Spleen (tissue), 11 donors: ENCODE results near the gene FIBCD1. TPM values are rescaled to one million over a fixed set of nuclear protein-coding genes. Genes with fewer than 3 reads are reported as not detected.

Experiments used
- DNase-seq: peaks from one replicate; pipeline ENCODE4 v3.0.0-alpha.2; 2020
- H3K27ac ChIP-seq, 8 donors: fragments of 200-600 bp; sonication (generic) in 7 of 8; 1 replicate in 4 of 8; 2 replicates in 4 of 8; pipeline versions ENCODE4 v1.5.0 to v1.8.0; 2016 to 2021; ENCODE audit warnings: inconsistent platforms in 4 of 8, mild to moderate bottlenecking in 4 of 8, moderate library complexity in 1 of 8
- H3K27me3 ChIP-seq, 7 donors: fragments of 200-600 bp; sonication (generic) in 6 of 7; replicated peaks in 1 of 7; 1 replicate in 4 of 7; 2 replicates in 3 of 7; pipeline versions ENCODE4 v1.5.0 to v1.8.0; 2016 to 2021; ENCODE audit warnings: inconsistent platforms in 3 of 7, mild to moderate bottlenecking in 1 of 7
- H3K36me3 ChIP-seq, 6 donors: fragments of 200-600 bp; sonication (generic) in 5 of 6; 1 replicate in 4 of 6; 2 replicates in 2 of 6; pipeline versions ENCODE4 v1.5.0 to v1.8.0; 2016 to 2021; ENCODE audit warnings: inconsistent platforms in 2 of 6
- H3K4me1 ChIP-seq, 6 donors: fragments of 200-600 bp; sonication (generic) in 5 of 6; 1 replicate in 3 of 6; 2 replicates in 3 of 6; pipeline versions ENCODE4 v1.5.0 to v1.8.0; 2016 to 2021; ENCODE audit warnings: inconsistent platforms in 3 of 6
- H3K4me3 ChIP-seq, 8 donors: fragments of 200-600 bp; sonication (generic) in 7 of 8; 1 replicate in 4 of 8; 2 replicates in 4 of 8; pipeline versions ENCODE4 v1.5.0 to v1.8.0; 2016 to 2021; ENCODE audit warnings: inconsistent platforms in 4 of 8, mild to moderate bottlenecking in 4 of 8, moderate library complexity in 2 of 8
- H3K9me3 ChIP-seq, 8 donors: fragments of 200-600 bp; sonication (generic) in 7 of 8; 1 replicate in 4 of 8; 2 replicates in 4 of 8; pipeline versions ENCODE4 v1.5.0 to v1.8.0; 2016 to 2021; ENCODE audit warnings: inconsistent platforms in 4 of 8
- POLR2A ChIP-seq, 3 donors: fragments of 450-650 bp; IDR thresholded peaks; one replicate each; pipeline ENCODE4 v1.5.1; 2017; ENCODE audit warnings: antibody characterized with exemption in 3 of 3, mild to moderate bottlenecking in 1 of 3
- POLR2AphosphoS5 ChIP-seq, 3 donors: sonication (generic); formaldehyde crosslinking; IDR thresholded peaks; one replicate each; pipeline ENCODE4 v1.5.1; 2017; ENCODE audit warnings: antibody characterized with exemption in 3 of 3
- WGBS, 5 donors: extraction: QIAGEN DNeasy Blood & Tissue Kit in 3 of 5; methylation state at CpG; one replicate each; pipeline versions ENCODE4 v1.1.5 to v1.1.7; 2013 to 2018; 5-methylcytosine and 5-hydroxymethylcytosine counted together
- intact Hi-C: fragments of 100-400 bp; cut with DNase I; formaldehyde crosslinking; loops from one replicate; pipeline ENCODE4 v1.15.0; 2023; ENCODE audit warnings: low total_unique reads
- polyA plus RNA-seq, 3 donors: library from polyadenylated mRNA; stranded (reverse); fragments of 200-250 nt; gene quantifications; one replicate each; pipeline ENCODE4 v1.2.1, GENCODE V29; 2013
- total RNA-seq, 7 donors: library from RNA; depleted of rRNA in 3 of 7; stranded (reverse); fragments of >200 nt in 3 of 7; fragmentation: NEBNext Ultra II Directional in 4 of 7; extraction: Animal tissue kit (Norgen Biotek cat#: 25700) in 4 of 7; gene quantifications; one replicate each; pipeline versions ENCODE4 v1.1.0 to v1.2.1, GENCODE V29; 2016 to 2021
- TF ChIP-seq, protein P1 (sequence below), 11 experiments: fragments of 200-600 bp in 7 of 11; fragments of 450-650 bp in 4 of 11; sonication (generic) in 4 of 11; IDR thresholded peaks in 8 of 11; conservative IDR thresholded peaks in 3 of 11; 1 replicate in 7 of 11; 2 replicates in 4 of 11; pipeline versions ENCODE4 v1.4.0 to v1.8.0; 2016 to 2021; ENCODE audit warnings: antibody characterized with exemption in 11 of 11, inconsistent platforms in 4 of 11, mild to moderate bottlenecking in 1 of 11
- donor health status: healthy with polysubstance abuse.
- donor health status: DM: no; HTN: no; CAD: no; lungs with moderate emphysema.
- donor health status: DM: no; HTN: no; CAD: no.
- donor health status: Bipolar disorder and iron deficiency.
- donor health status: healthy.
- donor health status: DM: no; HTN: no; CAD: no.
- donor health status: DM: yes; HTN: yes; CAD: no.

FIBCD1 gene
- total and polyA plus RNA-seq, 10 donors, result 0.02 to 0.51 (median 0.35) TPM; not detected in 3

DNA sequence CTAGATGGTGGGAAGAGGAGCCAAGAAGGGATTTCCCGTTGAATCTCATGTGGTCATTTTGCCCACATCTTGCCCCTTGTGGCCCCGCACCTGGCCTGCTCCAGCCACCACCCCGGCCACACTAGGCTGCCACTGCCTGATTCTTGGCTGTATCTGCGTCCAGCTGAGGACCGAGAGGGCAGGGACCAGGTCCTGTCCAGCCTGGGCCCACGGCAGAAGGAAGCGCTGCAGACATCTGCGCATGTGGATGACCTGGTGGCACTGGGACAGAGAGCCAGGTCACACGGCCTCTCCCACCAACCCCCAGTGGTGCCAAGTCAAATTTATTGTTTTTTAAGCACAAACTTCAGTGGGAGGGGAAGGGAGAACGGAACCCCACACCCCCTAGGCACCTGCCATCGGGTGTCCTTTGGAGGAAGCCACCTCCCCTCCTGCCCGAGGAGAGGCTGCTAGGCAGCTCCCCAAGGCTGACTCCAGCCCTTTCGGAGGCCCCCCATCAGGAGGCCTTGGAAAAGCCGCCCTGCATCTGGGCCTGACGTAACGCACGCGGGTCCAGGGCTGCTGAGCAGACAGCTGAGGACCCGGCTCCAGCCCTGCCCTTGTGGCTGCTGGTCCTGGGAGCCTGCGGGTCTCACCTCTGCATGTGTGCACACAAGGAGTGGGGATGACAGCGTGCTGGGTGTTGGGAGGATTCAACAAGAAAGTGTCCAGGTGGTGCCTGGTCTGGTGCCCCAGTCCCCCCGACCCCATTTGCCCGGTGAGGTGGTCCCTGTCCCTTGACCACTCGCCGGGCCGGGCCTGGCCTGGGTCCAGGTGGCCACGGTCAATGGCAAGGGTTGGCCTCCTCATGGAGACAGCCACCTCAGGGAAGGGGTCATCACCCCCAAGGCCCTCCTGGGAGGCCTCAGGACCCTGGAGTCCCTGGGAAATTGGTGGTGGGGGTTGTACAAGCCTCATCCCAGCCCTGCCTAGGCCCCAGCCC lies 36.6 kb downstream of the FIBCD1 start:
- Histone ChIP-seq H3K36me3 (no peaks in the 10 kb centered on the region), H3K4me1 (no peaks in the 10 kb centered on the region), H3K27ac (no peak overlapping the region), H3K9me3 (no peaks in the 10 kb centered on the region), H3K4me3 (no peak overlapping the region), H3K27me3 (peaks cover 0 to 89% (median 25%) of the 10 kb centered on the region in 7 donors)
- no peak for TF ChIP-seq POLR2A (IDR thresholded peaks at IDR 0.05)
- TF ChIP-seq, protein P1, sequence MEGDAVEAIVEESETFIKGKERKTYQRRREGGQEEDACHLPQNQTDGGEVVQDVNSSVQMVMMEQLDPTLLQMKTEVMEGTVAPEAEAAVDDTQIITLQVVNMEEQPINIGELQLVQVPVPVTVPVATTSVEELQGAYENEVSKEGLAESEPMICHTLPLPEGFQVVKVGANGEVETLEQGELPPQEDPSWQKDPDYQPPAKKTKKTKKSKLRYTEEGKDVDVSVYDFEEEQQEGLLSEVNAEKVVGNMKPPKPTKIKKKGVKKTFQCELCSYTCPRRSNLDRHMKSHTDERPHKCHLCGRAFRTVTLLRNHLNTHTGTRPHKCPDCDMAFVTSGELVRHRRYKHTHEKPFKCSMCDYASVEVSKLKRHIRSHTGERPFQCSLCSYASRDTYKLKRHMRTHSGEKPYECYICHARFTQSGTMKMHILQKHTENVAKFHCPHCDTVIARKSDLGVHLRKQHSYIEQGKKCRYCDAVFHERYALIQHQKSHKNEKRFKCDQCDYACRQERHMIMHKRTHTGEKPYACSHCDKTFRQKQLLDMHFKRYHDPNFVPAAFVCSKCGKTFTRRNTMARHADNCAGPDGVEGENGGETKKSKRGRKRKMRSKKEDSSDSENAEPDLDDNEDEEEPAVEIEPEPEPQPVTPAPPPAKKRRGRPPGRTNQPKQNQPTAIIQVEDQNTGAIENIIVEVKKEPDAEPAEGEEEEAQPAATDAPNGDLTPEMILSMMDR (IDR thresholded peaks at IDR 0.05 in 8 of 11, conservative IDR thresholded peaks at IDR 0.05 in 3 of 11), result no peak
- no peak for TF ChIP-seq POLR2AphosphoS5 (IDR thresholded peaks at IDR 0.05)
- whole genome bisulfite sequencing, 5 donors, result 74 to 85% (median 82%) methylated on average over 10 to 27 of the region's 27 CpGs
- DNase-seq, result no peak
- intact Hi-C loops, result no loop called here

DNA sequence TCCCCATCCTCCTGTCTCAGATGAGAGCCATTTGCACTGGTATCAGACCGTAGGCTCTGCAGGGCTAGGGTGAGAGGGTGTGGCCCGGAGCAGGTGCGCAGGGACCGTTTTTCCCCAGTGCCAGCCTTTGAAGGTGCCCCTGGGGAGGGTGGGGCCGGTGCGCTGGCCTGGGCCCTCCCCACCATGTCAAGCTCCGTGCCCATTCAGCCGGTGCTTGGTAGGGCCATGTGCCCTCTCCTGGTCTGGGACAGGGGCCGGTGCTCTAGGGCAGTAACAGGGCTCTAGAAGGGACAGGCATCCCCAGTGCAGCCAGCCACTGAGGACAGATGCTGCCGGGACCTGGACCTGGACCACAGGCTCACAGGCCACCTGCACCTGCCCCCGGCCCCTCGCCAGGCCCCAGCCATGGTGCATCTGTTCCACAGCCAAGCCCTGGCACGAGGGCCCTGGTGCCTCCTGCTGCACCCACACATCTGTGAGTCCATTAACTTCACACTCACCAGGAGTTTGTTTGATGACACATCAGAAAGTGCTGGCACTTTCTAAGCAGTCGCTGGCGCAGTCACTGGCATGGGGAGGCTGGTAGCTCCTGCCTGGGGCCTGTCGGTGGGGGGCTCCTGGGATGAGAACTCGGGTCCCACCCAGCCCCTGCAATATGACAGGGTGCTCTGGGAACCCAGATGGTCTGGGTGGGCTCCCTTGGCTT lies 37.4 kb downstream of the FIBCD1 start:
- 66 to 92% (median 87%) methylated on average over 2 to 17 of the region's 17 CpGs for WGBS, 5 donors
- TF ChIP-seq POLR2A (IDR thresholded peaks at IDR 0.05), result no peak
- TF ChIP-seq, protein P1 (IDR thresholded peaks at IDR 0.05 in 8 of 11, conservative IDR thresholded peaks at IDR 0.05 in 3 of 11), result no peak
- no peak for TF ChIP-seq POLR2AphosphoS5 (IDR thresholded peaks at IDR 0.05)
- Histone ChIP-seq H3K27me3 (peaks cover 0 to 80% (median 25%) of the 10 kb centered on the region in 7 donors), H3K36me3 (no peaks in the 10 kb centered on the region), H3K27ac (no peak overlapping the region), H3K4me3 (no peak overlapping the region), H3K4me1 (no peaks in the 10 kb centered on the region), H3K9me3 (no peaks in the 10 kb centered on the region)
- intact Hi-C loops, result no loop called here
- no peak for DNase-seq

DNA sequence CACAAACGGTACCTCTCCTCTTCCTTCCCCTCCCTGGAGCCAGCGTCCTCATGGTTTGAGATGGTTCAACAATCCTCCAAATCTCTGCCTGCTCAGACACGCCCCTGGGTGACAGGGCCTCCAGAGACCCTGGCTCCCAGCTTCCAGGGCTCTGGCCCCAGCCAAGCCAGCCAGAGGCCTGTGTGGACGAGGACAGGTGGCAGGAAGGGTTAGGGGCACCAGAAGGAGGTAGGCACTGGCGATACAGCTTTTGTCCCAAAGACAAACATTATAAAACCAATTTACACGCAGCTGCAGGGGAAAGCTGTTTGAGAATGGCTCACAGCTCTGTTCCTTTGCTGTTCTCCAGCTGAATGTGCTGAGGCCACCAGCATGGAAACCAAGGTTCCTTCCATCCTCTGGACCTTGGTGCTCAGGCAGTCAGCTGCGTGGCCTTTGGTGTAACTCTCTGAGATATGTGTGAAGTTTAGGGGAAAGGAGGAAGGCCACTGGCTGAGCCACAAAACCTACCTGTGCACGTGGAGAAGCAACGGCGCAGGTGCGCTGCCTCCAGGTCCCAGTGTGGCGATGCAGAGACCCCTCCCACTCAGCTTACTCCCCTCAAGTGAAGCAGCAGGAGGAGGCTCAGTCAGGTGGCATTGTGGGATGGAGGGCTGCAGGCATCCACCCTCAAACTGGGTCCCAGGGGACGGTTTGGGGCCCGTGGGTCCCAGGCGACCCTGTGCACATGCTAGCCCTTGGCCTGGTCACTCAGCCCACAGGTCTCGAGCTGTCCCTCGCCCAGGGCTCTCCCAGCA lies 38.1 kb downstream of the FIBCD1 start:
- Histone ChIP-seq H3K27ac (no peak overlapping the region), H3K4me3 (no peak overlapping the region), H3K4me1 (no peaks in the 10 kb centered on the region), H3K9me3 (no peaks in the 10 kb centered on the region), H3K27me3 (peaks cover 0 to 73% (median 25%) of the 10 kb centered on the region in 7 donors), H3K36me3 (no peaks in the 10 kb centered on the region)
- TF ChIP-seq POLR2AphosphoS5 (IDR thresholded peaks at IDR 0.05) (no peak), POLR2A (IDR thresholded peaks at IDR 0.05) (no peak)
- TF ChIP-seq, protein P1 (IDR thresholded peaks at IDR 0.05 in 8 of 11, conservative IDR thresholded peaks at IDR 0.05 in 3 of 11), result no peak
- 70 to 80% (median 74%) methylated on average over 11 to 17 of the region's 17 CpGs for WGBS, 5 donors
- no peak for DNase-seq
- intact Hi-C loops, result no loop called here
